HEK293 (cell line): ENCODE data around the gene ZNF614.
"Not testable (repeated sequence)": the region's sequence is repeated elsewhere in the genome, so short reads cannot be mapped to it uniquely, and the experiment has no call there.

Source experiments
- CTCF ChIA-PET: fragments of 350-600 bp; formaldehyde crosslinking; extraction: SDS; loops from one replicate; lab custom pipeline; 2021; ENCODE audit warnings: antibody characterized with exemption; lab: Yijun Ruan, JAX
- POLR2A ChIA-PET: fragments of 300-600 bp; formaldehyde crosslinking; extraction: SDS; loops from one replicate; lab custom pipeline; 2020; ENCODE audit warnings: antibody characterized with exemption, inconsistent platforms; lab: Yijun Ruan, JAX
- H3K27ac ChIP-seq: fragments of 200-500 bp; sonication (Bioruptor generic); 2 replicates; pipeline ENCODE4 v1.5.1; 2014; ENCODE audit warnings: low read depth, low read length, control low read depth, inconsistent platforms; ENCODE audit errors: extremely low read depth
- H3K36me3 ChIP-seq, 2 experiments: fragments of 200-500 bp in 1 of 2; sonication (Bioruptor generic) in 1 of 2; 1 replicate in 1 of 2; 2 replicates in 1 of 2; pipeline ENCODE4 v1.5.1; 2014 to 2017; ENCODE audit warnings: inconsistent platforms in 2 of 2, low read length in 2 of 2; ENCODE audit not compliant: control insufficient read depth in 2 of 2, insufficient read depth in 1 of 2
- H3K4me1 ChIP-seq: fragments of 200-500 bp; sonication (Bioruptor generic); 2 replicates; pipeline ENCODE4 v1.5.1; 2014; ENCODE audit warnings: mild to moderate bottlenecking, low read length, inconsistent platforms; ENCODE audit not compliant: control insufficient read depth, insufficient read depth
- H3K4me3 ChIP-seq: 2 replicates; pipeline ENCODE4 v1.5.1; 2011; ENCODE audit warnings: low read depth, mild to moderate bottlenecking, control low read depth, low read length, moderate library complexity
- H3K9me3 ChIP-seq: fragments of 200-500 bp; sonication (Bioruptor generic); 2 replicates; pipeline ENCODE4 v1.5.1; 2014; ENCODE audit warnings: low read depth, low read length, inconsistent platforms; ENCODE audit not compliant: control insufficient read depth, insufficient read depth
- GLI2 ChIP-seq: fragments of 450-650 bp; formaldehyde crosslinking; IDR thresholded peaks from 2 replicates; pipeline ENCODE4; 2017; ENCODE audit warnings: missing biosample characterization, missing genetic modification characterization, low read depth, borderline replicate concordance
- IKZF3 ChIP-seq: fragments of 450-650 bp; IDR thresholded peaks from 2 replicates; pipeline ENCODE4 v1.5.0; 2018; ENCODE audit warnings: missing biosample characterization, mild to moderate bottlenecking, missing genetic modification characterization, moderate library complexity
- REPIN1 ChIP-seq: fragments of 450-650 bp; formaldehyde crosslinking; IDR thresholded peaks from 2 replicates; pipeline ENCODE4 v1.5.1; 2017; ENCODE audit warnings: missing biosample characterization, missing genetic modification characterization, low read depth
- ZBTB7A ChIP-seq: fragments of 450-650 bp; formaldehyde crosslinking; IDR thresholded peaks from 2 replicates; pipeline ENCODE4 v1.5.1; 2016; ENCODE audit warnings: low read depth, missing biosample characterization, missing genetic modification characterization
- ZBTB8A ChIP-seq: fragments of 450-650 bp; formaldehyde crosslinking; IDR thresholded peaks from 2 replicates; pipeline ENCODE4 v1.5.1; 2016; ENCODE audit warnings: missing biosample characterization, missing genetic modification characterization
- ZFP41 ChIP-seq: fragments of 450-650 bp; formaldehyde crosslinking; IDR thresholded peaks from 2 replicates; pipeline ENCODE4 v1.5.1; 2016; ENCODE audit warnings: missing biosample characterization, missing genetic modification characterization, borderline replicate concordance
- ZNF10 ChIP-seq: fragments of 450-650 bp; formaldehyde crosslinking; IDR thresholded peaks from 2 replicates; pipeline ENCODE4 v1.5.1; 2017; ENCODE audit warnings: missing biosample characterization, missing genetic modification characterization
- ZNF211 ChIP-seq: fragments of 450-650 bp; formaldehyde crosslinking; IDR thresholded peaks from 2 replicates; pipeline ENCODE4 v1.5.1; 2016; ENCODE audit warnings: low read depth, missing biosample characterization, missing genetic modification characterization
- ZNF223 ChIP-seq: fragments of 450-650 bp; formaldehyde crosslinking; IDR thresholded peaks from 2 replicates; pipeline ENCODE4 v1.5.1; 2016; ENCODE audit warnings: missing biosample characterization, missing genetic modification characterization
- ZNF248 ChIP-seq: fragments of 450-650 bp; formaldehyde crosslinking; IDR thresholded peaks from 2 replicates; pipeline ENCODE4 v1.5.1; 2017; ENCODE audit warnings: missing biosample characterization, missing genetic modification characterization
- ZNF433 ChIP-seq: fragments of 450-650 bp; formaldehyde crosslinking; IDR thresholded peaks from 2 replicates; pipeline ENCODE4 v1.5.1; 2016; ENCODE audit warnings: missing biosample characterization, missing genetic modification characterization, low read depth
- ZNF558 ChIP-seq: fragments of 450-650 bp; formaldehyde crosslinking; IDR thresholded peaks from 2 replicates; pipeline ENCODE4 v1.5.1; 2016; ENCODE audit warnings: missing biosample characterization, missing genetic modification characterization
- ZNF571 ChIP-seq: fragments of 450-650 bp; formaldehyde crosslinking; IDR thresholded peaks from 2 replicates; pipeline ENCODE4 v1.5.0; 2017; ENCODE audit warnings: missing biosample characterization, missing genetic modification characterization
- ZNF610 ChIP-seq: fragments of 450-650 bp; formaldehyde crosslinking; IDR thresholded peaks from 2 replicates; pipeline ENCODE4 v1.5.1; 2016; ENCODE audit warnings: missing biosample characterization, missing genetic modification characterization, borderline replicate concordance
- ZNF658 ChIP-seq: fragments of 450-650 bp; formaldehyde crosslinking; IDR thresholded peaks from 2 replicates; pipeline ENCODE4; 2016; ENCODE audit warnings: missing biosample characterization, missing genetic modification characterization
- ZNF747 ChIP-seq: fragments of 450-650 bp; formaldehyde crosslinking; IDR thresholded peaks from 2 replicates; pipeline ENCODE4 v1.5.1; 2016; ENCODE audit warnings: missing biosample characterization, missing genetic modification characterization
- ZNF830 ChIP-seq: fragments of 450-650 bp; IDR thresholded peaks from 2 replicates; pipeline ENCODE4 v1.5.0; 2018; ENCODE audit warnings: missing biosample characterization, missing genetic modification characterization, low read depth, mild to moderate bottlenecking, moderate library complexity
- ZNF837 ChIP-seq: fragments of 450-650 bp; formaldehyde crosslinking; IDR thresholded peaks from 2 replicates; pipeline ENCODE4 v1.5.1; 2016; ENCODE audit warnings: missing biosample characterization, missing genetic modification characterization
- ZXDB ChIP-seq: fragments of 450-650 bp; formaldehyde crosslinking; IDR thresholded peaks from 2 replicates; pipeline ENCODE4 v1.5.1; 2016; ENCODE audit warnings: missing biosample characterization, missing genetic modification characterization
- TF ChIP-seq, protein P1 (sequence below): fragments of 450-650 bp; formaldehyde crosslinking; IDR thresholded peaks from 2 replicates; pipeline ENCODE4 v1.5.1; 2016; ENCODE audit warnings: missing biosample characterization, missing genetic modification characterization
- TF ChIP-seq, protein P2 (sequence below): sonication (generic); formaldehyde crosslinking; IDR thresholded peaks from 2 replicates; pipeline ENCODE4 v1.8.1; 2022; ENCODE audit warnings: mild to moderate bottlenecking, moderate library complexity, missing genetic modification reagents
- TF ChIP-seq, protein P3 (sequence below): fragments of 450-650 bp; formaldehyde crosslinking; IDR thresholded peaks from 2 replicates; pipeline ENCODE4 v1.5.1; 2016; ENCODE audit warnings: missing biosample characterization, missing genetic modification characterization, borderline replicate concordance
- TF ChIP-seq, protein P4 (sequence below): fragments of 450-650 bp; formaldehyde crosslinking; IDR thresholded peaks from 2 replicates; pipeline ENCODE4 v1.5.1; 2017; ENCODE audit warnings: missing biosample characterization, missing genetic modification characterization

The ZNF614 gene

DNA sequence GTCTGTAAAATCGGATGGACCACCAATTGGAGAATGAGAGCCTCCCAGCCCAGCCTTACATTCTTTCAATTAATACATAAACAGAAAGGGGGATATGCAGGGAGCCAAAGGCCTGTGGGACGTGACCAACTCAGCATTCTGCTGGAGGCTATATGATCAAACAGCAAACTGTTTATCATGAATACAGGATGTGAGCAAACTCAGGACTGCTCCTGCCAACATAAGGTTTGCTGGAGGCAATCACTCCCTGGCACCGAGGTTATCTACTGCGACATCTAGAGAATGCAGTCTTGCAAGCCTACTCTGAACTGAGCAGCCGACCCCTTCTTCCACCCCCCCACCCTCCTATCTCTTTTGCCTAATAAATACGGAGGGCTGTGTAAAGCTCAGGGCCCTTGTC lies 47.3 kb downstream of the ZNF614 start:
- POLR2A ChIA-PET, H3K9me3 ChIP-seq, H3K4me3 ChIP-seq, H3K27ac ChIP-seq, H3K4me1 ChIP-seq: not testable (repeated sequence)
- CTCF ChIA-PET, result interaction anchor here (0.6 kb wide), 1 partner anchor 1239 kb away, joined by 4 read pairs; no protein-coding TSS in a partner anchor
- H3K36me3 ChIP-seq, result peaks cover 0 to 13% of the 10 kb centered on the region in 2 experiments; a peak in 1 of 3 replicates

DNA sequence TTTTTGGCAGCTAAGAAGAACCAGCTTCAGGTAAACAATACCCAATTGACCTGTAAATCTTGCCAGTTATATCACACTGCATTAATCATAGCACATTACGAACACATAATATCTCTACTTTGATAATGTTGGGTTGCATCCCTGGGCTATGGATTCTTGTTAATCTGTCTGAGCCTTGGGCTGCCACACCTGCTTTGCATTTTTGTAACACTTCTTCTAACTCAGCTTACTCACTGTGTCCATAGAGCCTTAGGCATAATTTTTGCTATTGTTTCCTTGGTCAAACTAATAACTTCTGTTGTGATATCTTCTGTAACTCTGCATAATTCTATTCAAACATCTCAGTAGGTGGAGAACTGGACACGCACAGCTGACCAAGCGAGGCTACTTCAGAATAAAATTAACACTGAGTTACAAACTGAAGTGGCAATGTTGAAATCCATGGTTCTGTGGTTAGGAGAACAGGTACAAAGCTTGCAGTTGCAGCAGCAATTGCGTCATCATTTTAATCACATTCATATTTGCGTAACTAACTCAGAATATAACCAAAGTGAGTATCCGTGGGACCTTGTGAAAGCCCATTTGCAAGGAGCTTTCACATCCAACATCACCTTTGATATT lies 48.0 kb downstream of the ZNF614 start:
- H3K4me1 ChIP-seq, result no peaks in the 10 kb centered on the region
- no peak overlapping the region for H3K27ac ChIP-seq
- peaks cover 5% of the 10 kb centered on the region; the same call in 1 of the 2 replicates for H3K9me3 ChIP-seq
- TF ChIP-seq ZNF837 (tag by site-specific recombination) (no peak), GLI2 (tag by site-specific recombination) (no peak), REPIN1 (no peak), ZNF830 (tag by site-specific recombination) (no peak), ZBTB8A (no peak), ZNF747 (no peak), ZNF248 (tag by site-specific recombination) (no peak), ZNF211 (tag by site-specific recombination) (no peak), ZNF558 (tag by site-specific recombination) (no peak)
- TF ChIP-seq, protein P1, sequence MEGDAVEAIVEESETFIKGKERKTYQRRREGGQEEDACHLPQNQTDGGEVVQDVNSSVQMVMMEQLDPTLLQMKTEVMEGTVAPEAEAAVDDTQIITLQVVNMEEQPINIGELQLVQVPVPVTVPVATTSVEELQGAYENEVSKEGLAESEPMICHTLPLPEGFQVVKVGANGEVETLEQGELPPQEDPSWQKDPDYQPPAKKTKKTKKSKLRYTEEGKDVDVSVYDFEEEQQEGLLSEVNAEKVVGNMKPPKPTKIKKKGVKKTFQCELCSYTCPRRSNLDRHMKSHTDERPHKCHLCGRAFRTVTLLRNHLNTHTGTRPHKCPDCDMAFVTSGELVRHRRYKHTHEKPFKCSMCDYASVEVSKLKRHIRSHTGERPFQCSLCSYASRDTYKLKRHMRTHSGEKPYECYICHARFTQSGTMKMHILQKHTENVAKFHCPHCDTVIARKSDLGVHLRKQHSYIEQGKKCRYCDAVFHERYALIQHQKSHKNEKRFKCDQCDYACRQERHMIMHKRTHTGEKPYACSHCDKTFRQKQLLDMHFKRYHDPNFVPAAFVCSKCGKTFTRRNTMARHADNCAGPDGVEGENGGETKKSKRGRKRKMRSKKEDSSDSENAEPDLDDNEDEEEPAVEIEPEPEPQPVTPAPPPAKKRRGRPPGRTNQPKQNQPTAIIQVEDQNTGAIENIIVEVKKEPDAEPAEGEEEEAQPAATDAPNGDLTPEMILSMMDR (tag by site-specific recombination), result no peak
- TF ChIP-seq, protein P2, sequence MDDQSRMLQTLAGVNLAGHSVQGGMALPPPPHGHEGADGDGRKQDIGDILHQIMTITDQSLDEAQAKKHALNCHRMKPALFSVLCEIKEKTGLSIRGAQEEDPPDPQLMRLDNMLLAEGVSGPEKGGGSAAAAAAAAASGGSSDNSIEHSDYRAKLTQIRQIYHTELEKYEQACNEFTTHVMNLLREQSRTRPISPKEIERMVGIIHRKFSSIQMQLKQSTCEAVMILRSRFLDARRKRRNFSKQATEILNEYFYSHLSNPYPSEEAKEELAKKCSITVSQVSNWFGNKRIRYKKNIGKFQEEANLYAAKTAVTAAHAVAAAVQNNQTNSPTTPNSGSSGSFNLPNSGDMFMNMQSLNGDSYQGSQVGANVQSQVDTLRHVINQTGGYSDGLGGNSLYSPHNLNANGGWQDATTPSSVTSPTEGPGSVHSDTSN (CRISPR knock-in tag), result no peak
- TF ChIP-seq, protein P3, sequence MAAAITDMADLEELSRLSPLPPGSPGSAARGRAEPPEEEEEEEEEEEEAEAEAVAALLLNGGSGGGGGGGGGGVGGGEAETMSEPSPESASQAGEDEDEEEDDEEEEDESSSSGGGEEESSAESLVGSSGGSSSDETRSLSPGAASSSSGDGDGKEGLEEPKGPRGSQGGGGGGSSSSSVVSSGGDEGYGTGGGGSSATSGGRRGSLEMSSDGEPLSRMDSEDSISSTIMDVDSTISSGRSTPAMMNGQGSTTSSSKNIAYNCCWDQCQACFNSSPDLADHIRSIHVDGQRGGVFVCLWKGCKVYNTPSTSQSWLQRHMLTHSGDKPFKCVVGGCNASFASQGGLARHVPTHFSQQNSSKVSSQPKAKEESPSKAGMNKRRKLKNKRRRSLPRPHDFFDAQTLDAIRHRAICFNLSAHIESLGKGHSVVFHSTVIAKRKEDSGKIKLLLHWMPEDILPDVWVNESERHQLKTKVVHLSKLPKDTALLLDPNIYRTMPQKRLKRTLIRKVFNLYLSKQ (tag by site-specific recombination), result no peak
- CTCF ChIA-PET, result interaction anchor here (0.6 kb wide), 1 partner anchor 1240 kb away, joined by 4 read pairs; no protein-coding TSS in a partner anchor
- H3K4me3 ChIP-seq, result no peak overlapping the region
- POLR2A ChIA-PET, result no interaction called here
- H3K36me3 ChIP-seq, result peaks cover under 1 to 13% of the 10 kb centered on the region in 2 experiments; a peak in 2 of 3 replicates

DNA sequence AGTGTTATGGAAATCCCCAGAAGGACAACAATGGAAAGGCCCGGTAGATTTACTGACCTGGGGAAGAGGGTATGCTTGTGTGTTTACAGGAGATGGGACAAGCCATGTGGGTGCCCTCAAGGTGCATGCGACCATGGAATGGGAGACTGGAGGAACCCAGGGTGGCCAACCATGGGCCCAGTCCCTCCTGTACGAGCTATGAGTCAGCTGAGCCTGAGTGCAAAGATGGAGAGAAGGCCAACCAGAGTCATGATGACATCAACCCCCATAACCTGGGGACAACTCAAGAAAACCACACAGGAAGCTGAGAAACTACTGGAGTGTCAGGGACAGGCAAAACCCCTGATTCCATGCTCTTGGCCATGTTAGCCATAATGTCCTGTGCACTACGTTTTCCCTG lies 49.3 kb downstream of the ZNF614 start:
- ChIA-PET POLR2A (interaction anchor here (0.6 kb wide), 1 partner anchor 835 kb away, joined by 5 read pairs; no protein-coding TSS in a partner anchor), CTCF (no interaction called here)
- H3K4me3 ChIP-seq, result no peak overlapping the region
- H3K36me3 ChIP-seq, result peaks cover 13 to 25% of the 10 kb centered on the region in 2 experiments
- H3K4me1 ChIP-seq, result no peaks in the 10 kb centered on the region
- peaks cover 5% of the 10 kb centered on the region; the same call in 1 of the 2 replicates for H3K9me3 ChIP-seq
- H3K27ac ChIP-seq, result no peak overlapping the region
- no peak for TF ChIP-seq IKZF3 (tag by site-specific recombination)
- TF ChIP-seq ZBTB7A (tag by site-specific recombination), result no peak
- no peak for TF ChIP-seq ZNF830 (tag by site-specific recombination)
- no peak for TF ChIP-seq ZNF433 (tag by site-specific recombination)
- TF ChIP-seq, protein P1 (tag by site-specific recombination), result no peak
- TF ChIP-seq ZNF610 (tag by site-specific recombination), result no peak
- no peak for TF ChIP-seq ZXDB (tag by site-specific recombination)
- no peak for TF ChIP-seq ZNF10 (tag by site-specific recombination)
- TF ChIP-seq, protein P4, sequence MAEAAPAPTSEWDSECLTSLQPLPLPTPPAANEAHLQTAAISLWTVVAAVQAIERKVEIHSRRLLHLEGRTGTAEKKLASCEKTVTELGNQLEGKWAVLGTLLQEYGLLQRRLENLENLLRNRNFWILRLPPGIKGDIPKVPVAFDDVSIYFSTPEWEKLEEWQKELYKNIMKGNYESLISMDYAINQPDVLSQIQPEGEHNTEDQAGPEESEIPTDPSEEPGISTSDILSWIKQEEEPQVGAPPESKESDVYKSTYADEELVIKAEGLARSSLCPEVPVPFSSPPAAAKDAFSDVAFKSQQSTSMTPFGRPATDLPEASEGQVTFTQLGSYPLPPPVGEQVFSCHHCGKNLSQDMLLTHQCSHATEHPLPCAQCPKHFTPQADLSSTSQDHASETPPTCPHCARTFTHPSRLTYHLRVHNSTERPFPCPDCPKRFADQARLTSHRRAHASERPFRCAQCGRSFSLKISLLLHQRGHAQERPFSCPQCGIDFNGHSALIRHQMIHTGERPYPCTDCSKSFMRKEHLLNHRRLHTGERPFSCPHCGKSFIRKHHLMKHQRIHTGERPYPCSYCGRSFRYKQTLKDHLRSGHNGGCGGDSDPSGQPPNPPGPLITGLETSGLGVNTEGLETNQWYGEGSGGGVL, result no peak
- no peak for TF ChIP-seq ZNF658 (tag by site-specific recombination)
- TF ChIP-seq ZFP41 (tag by site-specific recombination), result no peak
- no peak for TF ChIP-seq ZNF223 (tag by site-specific recombination)
- no peak for TF ChIP-seq ZNF571 (tag by site-specific recombination)
